ENCODE measurements around the gene HIPK2.

GRCh38 chr7:139783647-139784385 lies 6.0 kb upstream of the HIPK2 start:
- TF ChIP-seq CTCF (IDR thresholded peaks at IDR 0.05), result no peak
- no peak for TF ChIP-seq EP300 (IDR thresholded peaks at IDR 0.05)
